Keratinocyte (primary cell): ENCODE data around the gene CREB3L2. TPM values are rescaled to one million over a fixed set of nuclear protein-coding genes. Genes with fewer than 3 reads are reported as not detected.

Source experiments
- DNase-seq: peaks from one replicate; pipeline ENCODE4 v3.0.0-alpha.2; 2011; ENCODE audit warnings: low read depth, missing footprints, low spot score
- FAIRE-seq: peaks from 2 replicates; lab custom pipeline; 2011; peaks lifted over from hg19 to GRCh38; lab: Jason Lieb, UNC
- H2AFZ ChIP-seq: 2 replicates; pipeline ENCODE4 v1.6.0; 2012; ENCODE audit warnings: low read length, control low read depth, inconsistent platforms; ENCODE audit not compliant: control insufficient read depth
- H3K27ac ChIP-seq: 2 replicates; pipeline ENCODE4 v1.5.1; 2011; ENCODE audit warnings: low read length; ENCODE audit not compliant: control insufficient read depth, insufficient read depth
- H3K27me3 ChIP-seq: 3 replicates; pipeline ENCODE4 v1.6.0; 2011; ENCODE audit warnings: low read length; ENCODE audit not compliant: control insufficient read depth, insufficient read depth; ENCODE audit errors: extremely low read depth
- H3K36me3 ChIP-seq, 2 experiments: 2 replicates in 1 of 2; 3 replicates in 1 of 2; pipeline ENCODE4 v1.5.1; 2011; ENCODE audit warnings: low read length in 2 of 2, mild to moderate bottlenecking in 1 of 2; ENCODE audit not compliant: control insufficient read depth in 2 of 2, insufficient read depth in 2 of 2; ENCODE audit errors: extremely low read depth in 1 of 2
- H3K4me1 ChIP-seq: 3 replicates; pipeline ENCODE4 v1.5.1; 2011; ENCODE audit warnings: low read length; ENCODE audit not compliant: control insufficient read depth, insufficient read depth; ENCODE audit errors: extremely low read depth
- H3K4me2 ChIP-seq: 3 replicates; pipeline ENCODE4 v1.6.0; 2011; ENCODE audit warnings: low read depth, low read length; ENCODE audit not compliant: control insufficient read depth, insufficient read depth; ENCODE audit errors: extremely low read depth
- H3K4me3 ChIP-seq, 3 experiments: fragments of 200-600 bp in 1 of 3; sonication (generic) in 1 of 3; 2 replicates in 2 of 3; 3 replicates in 1 of 3; pipeline ENCODE4 v1.5.1; 2011 to 2016; ENCODE audit warnings: low read length in 3 of 3, mild to moderate bottlenecking in 3 of 3, control low read depth in 2 of 3, inconsistent platforms in 1 of 3, low read depth in 1 of 3, mixed read lengths in 1 of 3, mixed run types in 1 of 3, moderate library complexity in 1 of 3; ENCODE audit not compliant: control insufficient read depth in 2 of 3, insufficient read depth in 2 of 3; ENCODE audit errors: extremely low read depth in 1 of 3
- H3K79me2 ChIP-seq: 2 replicates; pipeline ENCODE4 v1.6.0; 2012; ENCODE audit warnings: low read length; ENCODE audit not compliant: control insufficient read depth, insufficient read depth
- H3K9ac ChIP-seq: 3 replicates; pipeline ENCODE4 v1.6.0; 2011; ENCODE audit warnings: low read length; ENCODE audit not compliant: control insufficient read depth, insufficient read depth; ENCODE audit errors: extremely low read depth
- H3K9me1 ChIP-seq: 3 replicates; pipeline ENCODE4 v1.6.0; 2011; ENCODE audit warnings: low read length; ENCODE audit not compliant: control insufficient read depth, insufficient read depth; ENCODE audit errors: extremely low read depth
- H3K9me3 ChIP-seq: 2 replicates; pipeline ENCODE4 v1.5.1; 2012; ENCODE audit warnings: low read depth, low read length; ENCODE audit not compliant: control insufficient read depth
- H4K20me1 ChIP-seq: 3 replicates; pipeline ENCODE4 v1.6.0; 2011; ENCODE audit warnings: low read length; ENCODE audit not compliant: control insufficient read depth, insufficient read depth; ENCODE audit errors: extremely low read depth
- CTCF ChIP-seq, 3 experiments: IDR thresholded peaks in 1 of 3; conservative IDR thresholded peaks in 1 of 3; optimal IDR thresholded peaks in 1 of 3; 2 replicates in 2 of 3; 3 replicates in 1 of 3; pipeline versions ENCODE3 to v1.5.1; 2011; ENCODE audit warnings: low read length in 3 of 3, mild to moderate bottlenecking in 3 of 3, moderate library complexity in 2 of 3, control low read depth in 1 of 3, inconsistent platforms in 1 of 3; ENCODE audit not compliant: insufficient read depth in 2 of 3; ENCODE audit errors: extremely low read depth in 1 of 3
- EZH2 ChIP-seq: IDR thresholded peaks from one replicate; pipeline ENCODE4 v1.6.1; 2012; ENCODE audit warnings: inconsistent platforms, mild to moderate bottlenecking, low read length, moderate library complexity
- dilution Hi-C: fragments of 300-500 bp; cut with MboI; formaldehyde crosslinking; loops from one replicate; pipeline ENCODE4 v1.7.0; 2020; ENCODE audit warnings: low sequenced_read_pairs; ENCODE audit not compliant: extremely low pct_ligation_motif_present
- polyA plus RNA-seq, 5 experiments: library from polyadenylated mRNA; depleted of rRNA in 3 of 5; stranded (reverse) in 3 of 5; stranded (forward) in 1 of 5; unstranded in 1 of 5; fragments of >200 nt; gene quantifications; 1 replicate in 1 of 5; 2 replicates in 3 of 5; 3 replicates in 1 of 5; pipeline versions ENCODE4 v1.2.1 to v1.2.3, GENCODE V29; 2011 to 2012; ENCODE audit warnings: missing spikeins in 2 of 5, low read depth in 1 of 5, low replicate concordance in 1 of 5

The CREB3L2 gene
- polyA plus RNA-seq, 1 donor (not counting 4 experiments of a cell fraction or from before 2014, with no cell fraction given) = 12.8 TPM

DNA sequence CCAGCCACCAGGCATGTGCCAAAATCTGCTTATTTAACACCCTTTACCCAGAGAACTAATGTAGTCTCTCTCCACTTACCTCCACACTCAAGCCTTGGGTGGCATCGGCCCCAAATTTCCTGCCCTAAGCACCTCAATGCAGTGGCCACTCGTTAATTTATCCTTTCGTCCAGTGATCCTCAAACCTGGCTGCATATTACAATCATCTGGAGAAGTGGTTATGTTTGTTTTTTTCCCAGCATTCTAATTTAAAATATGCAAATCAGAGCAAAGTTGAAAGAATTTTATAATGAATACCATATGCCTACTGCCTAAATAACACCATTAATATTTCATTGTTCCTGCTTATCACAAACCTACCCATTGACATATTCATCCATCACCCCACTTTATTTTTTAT lies 25.7 kb downstream of the CREB3L2 start:
- Histone ChIP-seq H3K4me1 (peaks cover 5% of the 10 kb centered on the region), H3K9me3 (no peaks in the 10 kb centered on the region)

GRCh38 chr7:137975768-137976167 lies 26.1 kb downstream of the CREB3L2 start:
- Histone ChIP-seq H3K9ac (no peak overlapping the region), H3K4me2 (no peak overlapping the region), H3K4me3 (no peak overlapping the region), H3K4me1 (peaks cover 5% of the 10 kb centered on the region), H3K27ac (no peak overlapping the region), H4K20me1 (peaks cover 3% of the 10 kb centered on the region), H3K36me3 (no peaks in the 10 kb centered on the region), H3K79me2 (peaks cover 42% of the 10 kb centered on the region), H3K9me3 (no peaks in the 10 kb centered on the region), H2AFZ (no peak overlapping the region), H3K9me1 (peaks cover 3% of the 10 kb centered on the region), H3K27me3 (no peaks in the 10 kb centered on the region)
- FAIRE-seq (no peak), DNase-seq (no peak)
- TF ChIP-seq EZH2 = no peak
- TF ChIP-seq CTCF (optimal IDR thresholded peaks at IDR 0.05 in 1 of 3, IDR thresholded peaks at IDR 0.05 in 1 of 3, conservative IDR thresholded peaks at IDR 0.05 in 1 of 3; ENCODE audit: extremely low read depth in 1 of 3, insufficient read depth in 2 of 3, low read length in 3 of 3) = no peak
- dilution Hi-C loops = no loop called here

More for the DNA sequence above, 25.7 kb downstream of the CREB3L2 start:
- FAIRE-seq (no peak), DNase-seq (no peak)
- H3K27ac ChIP-seq = no peak overlapping the region
- peaks cover 3% of the 10 kb centered on the region for H4K20me1 ChIP-seq
- no peak overlapping the region for H3K4me3 ChIP-seq
- peaks cover 45% of the 10 kb centered on the region for H3K79me2 ChIP-seq
- TF ChIP-seq EZH2 (no peak), CTCF (optimal IDR thresholded peaks at IDR 0.05 in 1 of 3, IDR thresholded peaks at IDR 0.05 in 1 of 3, conservative IDR thresholded peaks at IDR 0.05 in 1 of 3; ENCODE audit: extremely low read depth in 1 of 3, insufficient read depth in 2 of 3, low read length in 3 of 3) (no peak)
- no peaks in the 10 kb centered on the region for H3K36me3 ChIP-seq
- H3K27me3 ChIP-seq = no peaks in the 10 kb centered on the region
- H3K4me2 ChIP-seq = no peak overlapping the region
- no peak overlapping the region for H3K9ac ChIP-seq
- H2AFZ ChIP-seq = no peak overlapping the region
- dilution Hi-C loops = no loop called here
- peaks cover 3% of the 10 kb centered on the region for H3K9me1 ChIP-seq
